Activated CD8-positive, alpha-beta memory T cell treated with anti-CD3 and anti-CD28 coated beads, Interleukin-2, amount 50 U/mL, for 48 hours (primary cell): Measurements from ENCODE around the gene PP2D1.
"Not testable (repeated sequence)": the region's sequence is repeated elsewhere in the genome, so short reads cannot be mapped to it uniquely, and the experiment has no call there.

Experiments used
- DNase-seq: peaks from one replicate; pipeline ENCODE4 v3.0.0-alpha.2; 2020

Gene PP2D1

GRCh38 chr3:20039765-20040547 is 27.9 kb upstream of the PP2D1 start, which contains the start of gene KAT2B:
Gene KAT2B, plus strand, starts transcription at chr3:20040446. Its CDS starts 32 bp downstream, at chr3:20040478.
- peak; percentile 88 for DNase-seq

DNA sequence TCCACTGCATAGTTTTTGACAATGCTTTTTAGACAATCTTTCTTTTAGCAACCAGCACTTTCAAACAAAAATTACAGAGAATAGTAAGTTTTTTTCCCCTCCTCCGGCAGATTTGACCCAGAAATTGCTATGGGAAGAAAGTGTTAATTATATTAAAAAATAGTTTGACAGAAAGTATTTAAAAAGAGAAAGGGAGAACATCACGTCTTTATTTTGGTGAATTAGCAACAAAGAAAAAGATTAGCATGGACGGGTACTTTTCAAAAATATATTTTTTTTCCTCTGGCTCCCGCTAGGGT is 27.4 kb upstream of the PP2D1 start:
- DNase-seq = no peak

DNA sequence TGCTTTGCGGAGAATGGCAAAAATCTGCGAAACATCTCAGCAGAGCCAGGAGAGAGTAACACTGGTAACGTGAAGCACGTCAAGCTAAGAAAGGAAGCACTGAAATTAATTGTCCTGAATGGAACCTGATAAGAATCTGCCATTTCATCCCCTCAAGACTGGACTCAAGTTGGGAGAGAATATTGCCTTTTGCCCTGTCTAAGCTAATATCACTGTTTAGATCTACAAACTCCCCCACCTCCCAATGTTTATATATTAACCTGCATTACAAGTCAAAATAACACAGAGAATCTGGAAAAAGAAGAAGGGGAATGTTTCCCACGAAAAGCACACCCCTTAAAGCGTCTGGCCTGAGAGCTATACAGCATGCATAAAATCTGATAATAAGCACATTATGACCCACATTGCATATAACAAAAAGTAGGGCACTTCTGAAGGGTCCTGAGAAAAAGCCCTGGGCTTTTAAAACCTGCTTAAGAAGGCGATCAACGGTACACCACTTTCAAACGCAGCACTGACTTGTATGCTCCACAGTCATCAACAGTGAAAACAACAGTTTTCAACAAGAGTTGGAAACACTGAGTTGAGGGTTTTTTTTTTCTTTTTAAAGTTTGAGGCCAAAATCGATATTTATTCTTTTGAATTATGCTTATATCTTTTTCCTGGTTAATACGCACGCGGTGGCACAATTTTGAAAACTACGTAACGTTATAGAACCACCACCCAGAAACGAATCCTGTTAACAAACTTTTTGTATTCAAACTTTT is 26.8 kb upstream of the PP2D1 start:
- no peak for DNase-seq

DNA sequence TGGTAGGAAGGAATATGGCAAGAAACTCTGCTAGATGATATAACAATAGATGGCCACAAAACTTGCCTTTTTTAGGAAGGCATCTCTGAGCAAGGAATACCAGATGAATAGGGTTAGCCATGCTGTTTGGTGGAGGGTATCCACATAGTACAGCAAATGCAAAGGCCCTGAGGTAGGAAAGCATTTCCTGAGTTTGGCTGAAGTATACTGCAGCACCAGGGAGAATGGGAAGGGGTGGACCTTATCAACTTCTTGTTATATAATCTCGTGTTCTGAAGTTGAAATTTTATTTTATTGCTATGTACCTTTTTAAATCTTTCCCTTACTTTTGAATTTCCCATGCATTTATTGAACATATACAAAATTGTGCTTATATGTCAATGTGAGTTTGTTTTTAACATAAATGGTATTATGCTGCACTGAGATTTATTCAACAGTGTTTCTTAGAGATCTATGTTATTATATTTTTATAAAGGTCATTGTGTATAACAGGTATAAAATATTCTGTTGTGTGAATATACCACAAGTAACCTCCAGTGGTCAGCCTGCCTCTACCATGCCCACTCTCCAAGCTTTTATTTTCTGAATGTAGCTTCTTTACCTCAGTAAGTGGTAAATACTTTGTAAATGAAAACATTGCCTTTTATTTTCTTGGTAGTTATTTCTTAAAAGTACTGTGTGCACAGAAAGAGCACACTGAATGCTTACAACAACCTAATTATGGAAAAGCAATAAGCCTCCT is 25.4 kb upstream of the PP2D1 start:
- no peak for DNase-seq

GRCh38 chr3:20035019-20035418 is 23.0 kb upstream of the PP2D1 start:
- no peak for DNase-seq

GRCh38 chr3:20031939-20032338 is 19.9 kb upstream of the PP2D1 start:
- not testable (repeated sequence) for DNase-seq

- DNase-seq = no peak
These were observed 16.9 kb upstream of the PP2D1 start for GRCh38 chr3:20028905-20029331.

- no peak for DNase-seq
These were observed 15.1 kb upstream of the PP2D1 start for GRCh38 chr3:20027136-20027535.

DNA sequence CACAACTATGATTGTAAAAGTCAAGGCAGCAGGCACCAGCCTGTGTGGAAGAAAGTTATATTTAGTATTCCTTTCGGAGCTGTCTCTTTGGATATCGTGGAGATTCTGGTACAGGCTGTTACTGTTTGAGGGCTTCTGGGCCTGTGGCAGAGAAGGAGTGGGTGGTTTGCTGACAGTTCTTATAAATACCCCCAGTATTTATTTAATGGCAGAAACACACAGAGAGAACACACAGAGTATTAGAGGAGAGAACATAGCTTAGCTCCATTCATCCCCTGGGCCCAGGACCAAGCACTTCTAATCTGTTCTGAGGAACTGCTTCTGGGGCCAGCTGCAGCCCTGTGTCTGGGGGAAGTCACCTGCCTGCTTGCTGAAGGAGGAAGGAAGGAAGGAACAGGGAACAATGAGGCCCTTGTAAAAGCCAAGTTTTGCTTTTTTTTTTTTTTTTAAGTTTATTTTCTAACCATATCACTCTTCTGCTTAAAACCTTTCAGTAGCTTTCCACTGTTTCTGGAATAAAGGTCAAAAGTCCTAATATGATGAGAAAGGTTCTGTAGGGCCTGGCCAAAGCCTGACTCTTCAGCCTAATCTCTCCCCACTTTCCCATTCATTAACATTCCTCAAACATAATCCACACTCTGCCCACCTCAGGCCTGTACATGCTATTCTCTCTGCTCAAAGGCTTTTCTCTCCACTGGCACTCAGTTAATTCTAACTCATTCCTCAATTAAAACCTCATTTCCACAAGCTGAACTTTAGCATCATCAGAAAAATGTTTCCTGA is 11.8 kb upstream of the PP2D1 start:
- DNase-seq = no peak

DNA sequence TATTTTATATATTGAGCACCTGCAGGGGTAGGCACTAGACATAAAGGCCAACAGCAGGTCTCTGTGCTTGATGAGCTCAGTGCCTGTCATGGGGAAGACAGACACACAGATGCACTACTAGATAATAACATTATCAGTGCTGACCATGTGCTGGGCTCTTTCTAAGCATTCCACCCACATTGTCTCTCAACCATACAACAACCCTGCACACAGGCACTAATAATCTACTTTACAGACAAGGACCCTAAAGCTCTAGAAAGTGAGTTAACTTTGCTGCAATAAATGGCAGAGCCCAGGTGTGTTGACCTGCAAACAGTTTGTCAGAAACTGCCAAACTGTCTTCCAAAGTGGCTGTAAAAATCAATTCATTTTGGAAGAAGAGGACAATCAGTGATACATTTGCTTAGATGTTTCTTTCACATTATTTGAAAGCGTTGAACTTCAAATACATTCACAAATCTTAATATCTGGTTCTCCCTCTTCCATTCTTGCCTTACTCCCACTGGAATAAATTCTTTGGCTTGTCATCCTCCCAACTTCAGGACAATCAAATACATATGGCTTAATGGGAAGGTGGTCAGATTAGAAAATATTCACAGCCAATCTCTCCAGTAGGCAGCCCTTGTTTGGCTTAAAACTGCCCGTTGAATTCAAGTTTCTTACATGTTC is 11.0 kb upstream of the PP2D1 start:
- DNase-seq = no peak

DNA sequence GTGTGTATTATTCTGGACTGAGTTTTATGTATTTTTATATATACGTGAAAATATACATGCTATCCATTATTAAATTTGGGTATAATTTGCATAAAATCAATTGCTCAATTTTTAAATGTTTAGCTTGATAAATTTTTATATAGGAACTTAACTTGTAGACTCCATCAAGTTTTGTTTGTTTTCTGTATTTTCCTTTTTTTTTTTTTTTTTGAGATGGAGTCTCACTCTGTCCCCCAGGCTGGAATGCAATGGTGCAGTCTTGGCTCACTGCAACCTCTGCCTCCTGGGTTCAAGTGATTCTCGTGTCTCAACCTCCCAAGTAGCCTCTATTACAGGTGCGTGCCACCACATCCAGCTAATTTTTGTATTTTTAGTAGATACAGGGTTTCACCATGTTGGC is 4.0 kb upstream of the PP2D1 start:
- not testable (repeated sequence) for DNase-seq

DNA sequence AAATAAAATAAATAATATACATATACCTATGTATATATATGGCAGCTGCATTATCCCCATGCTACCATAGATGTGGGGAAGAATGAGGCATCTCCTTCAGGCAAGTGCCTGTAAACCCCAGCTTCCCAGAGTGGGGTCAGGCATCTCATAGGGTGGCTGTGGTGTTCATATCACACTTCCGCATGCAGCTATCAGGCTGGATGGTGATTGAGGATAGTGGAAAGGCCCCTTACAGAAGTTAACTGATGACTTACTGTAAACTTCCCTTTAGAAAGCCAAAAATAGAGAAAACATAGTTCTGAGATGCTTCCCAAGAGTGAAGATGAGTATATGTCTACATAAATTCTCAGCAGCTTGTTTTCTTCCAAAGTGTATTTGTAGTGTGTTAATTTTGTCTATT is 3.5 kb upstream of the PP2D1 start:
- no peak for DNase-seq

GRCh38 chr3:20013396-20013795 is 1.3 kb upstream of the PP2D1 start:
- no peak for DNase-seq

GRCh38 chr3:20008646-20009045 is 3.4 kb downstream of the PP2D1 start:
- no peak for DNase-seq

- DNase-seq = no peak
These were observed 4.1 kb downstream of the PP2D1 start for GRCh38 chr3:20007960-20008359.

GRCh38 chr3:20001932-20002331 is 10.1 kb downstream of the PP2D1 start:
- DNase-seq = no peak

- DNase-seq = no peak
These were observed 14.6 kb downstream of the PP2D1 start for GRCh38 chr3:19997502-19997901.

GRCh38 chr3:19994796-19995195 is 17.3 kb downstream of the PP2D1 start:
- no peak for DNase-seq

- DNase-seq = not testable (repeated sequence)
These were observed 23.2 kb downstream of the PP2D1 start for GRCh38 chr3:19988904-19989303.

DNA sequence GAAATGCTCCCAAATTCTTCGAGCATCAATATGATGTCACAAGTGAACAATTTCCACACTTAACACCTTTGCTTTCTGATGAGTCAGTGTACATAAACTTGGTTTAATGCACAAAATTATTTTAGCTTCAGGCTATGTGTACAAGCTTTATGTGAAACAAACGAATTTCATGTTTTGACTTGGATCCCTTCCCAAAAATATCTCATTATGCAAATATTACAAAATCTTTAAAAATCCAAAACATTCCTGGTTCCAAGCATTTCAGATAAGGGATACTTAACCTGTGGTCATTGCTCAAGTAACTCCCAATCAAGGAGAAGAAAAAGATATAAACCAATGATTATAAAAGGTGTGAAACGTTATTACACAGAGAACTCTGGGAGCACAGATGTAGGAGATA is 40.0 kb downstream of the PP2D1 start:
- DNase-seq = no peak

DNA sequence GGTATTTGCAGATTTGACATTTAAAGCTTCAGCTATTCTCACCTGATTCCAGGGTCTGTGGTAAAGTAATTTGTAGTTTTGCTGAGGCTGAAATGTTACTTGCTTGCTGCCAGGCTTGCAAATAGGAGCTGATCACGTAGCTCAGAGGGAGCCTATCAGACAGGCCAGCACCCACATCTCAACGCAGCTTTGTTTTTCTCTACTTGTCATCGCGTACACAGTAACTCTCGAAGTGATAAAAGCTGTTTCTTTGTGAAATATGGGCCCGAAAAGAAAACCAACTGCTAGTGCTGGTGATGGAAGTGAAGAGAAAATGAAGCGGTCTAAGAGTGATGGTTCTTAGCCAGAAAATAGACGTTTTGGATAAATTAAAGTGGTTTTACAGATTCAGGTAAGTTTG is 41.7 kb downstream of the PP2D1 start:
- DNase-seq = no peak

DNA sequence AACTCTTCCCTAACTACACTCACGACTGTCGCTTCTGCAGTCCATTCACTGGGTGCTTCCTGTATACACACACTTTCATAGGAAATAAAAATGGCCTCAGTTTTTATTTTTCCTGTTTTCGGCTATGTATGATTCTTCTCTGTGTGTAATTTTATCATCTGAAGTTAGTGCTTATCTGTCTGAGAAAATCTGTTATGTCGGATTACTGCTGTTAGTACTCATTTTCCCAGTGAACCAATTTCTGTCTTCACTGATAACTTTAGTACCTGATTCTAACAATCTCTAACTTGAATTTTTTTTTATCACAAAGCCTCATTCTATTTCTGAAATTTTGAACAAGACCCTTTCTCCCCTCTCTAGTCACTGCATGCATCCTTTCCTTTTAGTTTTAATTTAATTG is 44.3 kb downstream of the PP2D1 start:
- DNase-seq = no peak
